ENCODE measurements around the gene CDC42BPB. TPM values are rescaled to one million over a fixed set of nuclear protein-coding genes. Genes with fewer than 3 reads are reported as not detected.

CDC42BPB gene
- total RNA-seq, 4 donors from 2014 or later, result 30.0 to 64.3 (median 32.6) TPM

GRCh38 chr14:102982852-102983470 is 74.4 kb downstream of the CDC42BPB start:
- intact Hi-C loops (cut with DNase I; ENCODE audit: low total_unique reads) (no loop called here), in situ Hi-C loops (cut with MboI; ENCODE audit: low sequenced_read_pairs in 4 of 4) (no loop called here)
- Histone ChIP-seq H3K9me3 (peaks cover 0 to 4% (median 3%) of the 10 kb centered on the region in 3 donors), H3K27me3 (no peaks in the 10 kb centered on the region), H3K4me3 (no peak overlapping the region), H3K36me3 (peaks cover 0 to 93% of the 10 kb centered on the region in 2 donors), H3K4me1 (no peaks in the 10 kb centered on the region), H3K27ac (no peak overlapping the region)
- ATAC-seq (no peak), DNase-seq (no peak)
- no peak for TF ChIP-seq CTCF (IDR thresholded peaks at IDR 0.05 in 4 of 5, conservative IDR thresholded peaks at IDR 0.05 in 1 of 5)
- TF ChIP-seq POLR2A (IDR thresholded peaks at IDR 0.05), result no peak

- H3K4me1 ChIP-seq, result no peaks in the 10 kb centered on the region
- TF ChIP-seq POLR2A (IDR thresholded peaks at IDR 0.05) (no peak), CTCF (IDR thresholded peaks at IDR 0.05 in 4 of 5, conservative IDR thresholded peaks at IDR 0.05 in 1 of 5) (no peak)
- peaks cover 0 to 88% of the 10 kb centered on the region in 2 donors for H3K36me3 ChIP-seq
- no peak for ATAC-seq
- H3K27ac ChIP-seq, result no peak overlapping the region
- intact Hi-C loops (cut with DNase I; ENCODE audit: low total_unique reads), result no loop called here
- no peak overlapping the region for H3K4me3 ChIP-seq
- no peaks in the 10 kb centered on the region for H3K9me3 ChIP-seq
- H3K27me3 ChIP-seq, result no peaks in the 10 kb centered on the region
- no peak for DNase-seq
- in situ Hi-C loops (cut with MboI; ENCODE audit: low sequenced_read_pairs in 4 of 4), result no loop called here
Measured at GRCh38 chr14:102980409-102980810, 76.9 kb downstream of the CDC42BPB start.

GRCh38 chr14:102979406-102979805 is 77.9 kb downstream of the CDC42BPB start:
- intact Hi-C loops (cut with DNase I; ENCODE audit: low total_unique reads) (no loop called here), in situ Hi-C loops (cut with MboI; ENCODE audit: low sequenced_read_pairs in 4 of 4) (no loop called here)
- DNase-seq, result no peak
- ATAC-seq, result no peak
- TF ChIP-seq POLR2A (IDR thresholded peaks at IDR 0.05) (no peak), CTCF (IDR thresholded peaks at IDR 0.05 in 4 of 5, conservative IDR thresholded peaks at IDR 0.05 in 1 of 5) (no peak)
- H3K9me3 ChIP-seq, result no peaks in the 10 kb centered on the region
- H3K27me3 ChIP-seq, result no peaks in the 10 kb centered on the region
- no peaks in the 10 kb centered on the region for H3K4me1 ChIP-seq
- H3K36me3 ChIP-seq, result peaks cover under 1 to 90% of the 10 kb centered on the region in 2 donors
- no peak overlapping the region for H3K4me3 ChIP-seq
- no peak overlapping the region for H3K27ac ChIP-seq

GRCh38 chr14:102977475-102977874 is 79.9 kb downstream of the CDC42BPB start:
- ATAC-seq (no peak), DNase-seq (no peak)
- in situ Hi-C loops (cut with MboI; ENCODE audit: low sequenced_read_pairs in 4 of 4), result no loop called here
- Histone ChIP-seq H3K4me1 (no peaks in the 10 kb centered on the region), H3K36me3 (peaks cover 2 to 88% of the 10 kb centered on the region in 2 donors), H3K9me3 (no peaks in the 10 kb centered on the region), H3K27ac (no peak overlapping the region), H3K27me3 (no peaks in the 10 kb centered on the region), H3K4me3 (no peak overlapping the region)
- TF ChIP-seq CTCF (IDR thresholded peaks at IDR 0.05 in 4 of 5, conservative IDR thresholded peaks at IDR 0.05 in 1 of 5) (no peak), POLR2A (IDR thresholded peaks at IDR 0.05) (no peak)
- intact Hi-C loops (cut with DNase I; ENCODE audit: low total_unique reads), result no loop called here

- no peak for TF ChIP-seq POLR2A (IDR thresholded peaks at IDR 0.05)
- TF ChIP-seq CTCF (IDR thresholded peaks at IDR 0.05 in 4 of 5, conservative IDR thresholded peaks at IDR 0.05 in 1 of 5), result no peak
- no peak for ATAC-seq
- Histone ChIP-seq H3K27ac (no peak overlapping the region), H3K27me3 (no peaks in the 10 kb centered on the region), H3K36me3 (peaks cover 2 to 86% of the 10 kb centered on the region in 2 donors), H3K4me3 (no peak overlapping the region), H3K9me3 (no peaks in the 10 kb centered on the region), H3K4me1 (no peaks in the 10 kb centered on the region)
- no peak for DNase-seq
- in situ Hi-C loops (cut with MboI; ENCODE audit: low sequenced_read_pairs in 4 of 4), result no loop called here
- intact Hi-C loops (cut with DNase I; ENCODE audit: low total_unique reads), result no loop called here
Measured at GRCh38 chr14:102975662-102976061, 81.7 kb downstream of the CDC42BPB start.

Data from gastrocnemius medialis (tissue), 4 donors.